ENCODE data around the gene OR2A25. TPM values are rescaled to one million over a fixed set of nuclear protein-coding genes. Genes with fewer than 3 reads are reported as not detected.

Gene OR2A25
- total RNA-seq, result not detected in 2 replicates

GRCh38 chr7:144069511-144069910 lies at the start of gene OR2A25:
TSS of gene OR2A25 (plus strand) at chr7:144069811. CDS start at chr7:144074220, 4,409 bp downstream.

GRCh38 chr7:144048648-144049047 lies 21.0 kb upstream of the OR2A25 start, which contains the start of gene OR2A5:
TSS of gene OR2A5 (plus strand) at chr7:144048948. CDS start at chr7:144050402, 1,454 bp downstream.

GRCh38 chr7:144085978-144086377 lies 16.4 kb downstream of the OR2A25 start, which contains the start of gene OR2A12:
TSS of gene OR2A12 (plus strand) at chr7:144086278. CDS start at chr7:144095108, 8,830 bp downstream.

GRCh38 chr7:144109283-144109682 lies 39.7 kb downstream of the OR2A25 start, which contains the start of gene OR2A2:
TSS of gene OR2A2 (plus strand) at chr7:144109583. CDS start at chr7:144109583, 0 bp downstream.

GRCh38 chr7:144122876-144123275 lies 53.3 kb downstream of the OR2A25 start, which contains the start of gene OR2A14:
TSS of gene OR2A14 (plus strand) at chr7:144123176. CDS start at chr7:144129113, 5,937 bp downstream.

Small RNA genes lying within 50 kb of the gene (small RNA-seq; reads per million reads assigned to genes)
- gene OR2A41P, result not detected

Other genes with a start within 250 kb of the OR2A25 start
- 37.1 and 38.1 TPM in 2 replicates for gene TCAF1, start 167.6 kb upstream of the OR2A25 start, total RNA-seq
- not detected in 2 replicates for gene OR2F2, start 134.6 kb upstream of the OR2A25 start, total RNA-seq
- not detected in 2 replicates for gene OR2F1, start 115.0 kb upstream of the OR2A25 start, total RNA-seq
- gene OR6B1, start 69.5 kb upstream of the OR2A25 start, total RNA-seq, result not detected in 2 replicates
- gene OR2A5, start 20.9 kb upstream of the OR2A25 start, total RNA-seq, result not detected in 2 replicates
- not detected in 2 replicates for gene OR2A12, start 16.5 kb downstream of the OR2A25 start, total RNA-seq
- not detected in 2 replicates for gene OR2A2, start 39.8 kb downstream of the OR2A25 start, total RNA-seq
- gene OR2A14, start 53.4 kb downstream of the OR2A25 start, total RNA-seq, result not detected in 2 replicates
- gene CTAGE4, start 113.7 kb downstream of the OR2A25 start, total RNA-seq, result under 0.01 TPM in 1 of 2 replicates, not detected in the other
- 0.20 and 0.73 TPM in 2 replicates for gene ARHGEF35, start 126.0 kb downstream of the OR2A25 start, total RNA-seq
- 0.37 TPM in 1 of 2 replicates, not detected in the other for gene OR2A42, start 169.8 kb downstream of the OR2A25 start, total RNA-seq
- gene OR2A7, start 195.0 kb downstream of the OR2A25 start, total RNA-seq, result 0.20 and 1.1 TPM in 2 replicates
- 0.59 and 1.1 TPM in 2 replicates for gene CTAGE8, start 199.5 kb downstream of the OR2A25 start, total RNA-seq
- gene OR2A1, start 242.6 kb downstream of the OR2A25 start, total RNA-seq, result under 0.01 and 0.37 TPM in 2 replicates

All from subcutaneous preadipocyte (primary cell).